IMR-90 (cell line): ENCODE results near the gene RPTOR. TPM values are rescaled to one million over a fixed set of nuclear protein-coding genes. Genes with fewer than 3 reads are reported as not detected.

Source experiments
- ATAC-seq: fragments of 200-7000 bp; cut with Tn5 transposase; 2 replicates; pipeline ENCODE4 v1.9.1; 2020; ENCODE audit warnings: low read depth, mild to moderate bottlenecking, moderate library complexity
- BruUV-seq: library from RNA; stranded (reverse); fragments of 400-500 nt; replicated peaks from 2 replicates; lab custom pipeline; 2021; lab: Mats Ljungman, UMichigan
- CTCF ChIA-PET: fragments of 300-600 bp; formaldehyde crosslinking; extraction: SDS; loops from one replicate; lab custom pipeline; 2021; ENCODE audit warnings: antibody characterized with exemption; lab: Yijun Ruan, JAX
- POLR2A ChIA-PET: fragments of 300-600 bp; sonication (Branson Sonifier 250); formaldehyde crosslinking; loops from one replicate; lab custom pipeline; 2022; ENCODE audit warnings: antibody characterized with exemption; ENCODE audit not compliant: unreplicated experiment; lab: Charles Lee
- DNase-seq: peaks from one replicate; pipeline ENCODE4 v3.0.0; 2013
- H2AFZ ChIP-seq: replicated peaks from 2 replicates; pipeline ENCODE3; 2013; ENCODE audit warnings: low read length, mild to moderate bottlenecking; ENCODE audit not compliant: poor library complexity
- H2AK5ac ChIP-seq: 2 replicates; pipeline ENCODE4 v1.6.1; 2013; ENCODE audit warnings: low read depth, low read length, inconsistent platforms
- H2AK9ac ChIP-seq: replicated peaks from 2 replicates; pipeline ENCODE3; 2013; ENCODE audit warnings: mild to moderate bottlenecking, low read depth, low read length, moderate library complexity; ENCODE audit not compliant: poor library complexity
- H2BK120ac ChIP-seq: 2 replicates; pipeline ENCODE4 v1.6.1; 2013; ENCODE audit warnings: low read depth, low read length, inconsistent platforms
- H2BK15ac ChIP-seq: 3 replicates; pipeline ENCODE4 v1.6.1; 2013; ENCODE audit warnings: low read depth, low read length, inconsistent platforms
- H2BK20ac ChIP-seq: 2 replicates; pipeline ENCODE4 v1.6.1; 2013; ENCODE audit warnings: low read depth, mild to moderate bottlenecking, inconsistent platforms, low read length, moderate library complexity
- H2BK5ac ChIP-seq: 2 replicates; pipeline ENCODE4 v1.6.1; 2013; ENCODE audit warnings: mild to moderate bottlenecking, low read depth, low read length, inconsistent platforms; ENCODE audit not compliant: poor library complexity, severe bottlenecking
- H3K14ac ChIP-seq: replicated peaks from 2 replicates; pipeline ENCODE4 v1.6.1; 2013; ENCODE audit warnings: low read depth, low read length, inconsistent platforms
- H3K18ac ChIP-seq: 2 replicates; pipeline ENCODE4 v1.6.1; 2013; ENCODE audit warnings: low read depth, low read length, control low read depth
- H3K23ac ChIP-seq: 2 replicates; pipeline ENCODE4 v1.6.1; 2013; ENCODE audit warnings: low read depth, low read length, inconsistent platforms
- H3K27ac ChIP-seq: 2 replicates; pipeline ENCODE4 v1.5.1; 2013; ENCODE audit warnings: mild to moderate bottlenecking, control low read depth, low read length; ENCODE audit not compliant: insufficient read depth
- H3K27me3 ChIP-seq: 2 replicates; pipeline ENCODE4 v1.6.1; 2013; ENCODE audit warnings: low read length; ENCODE audit not compliant: control insufficient read depth, insufficient read depth
- H3K36me3 ChIP-seq: 2 replicates; pipeline ENCODE4 v1.6.1; 2013; ENCODE audit warnings: low read length, mixed read lengths; ENCODE audit not compliant: control insufficient read depth, insufficient read depth
- H3K4ac ChIP-seq: 2 replicates; pipeline ENCODE4 v1.6.1; 2013; ENCODE audit warnings: low read depth, low read length, inconsistent platforms
- H3K4me1 ChIP-seq: 2 replicates; pipeline ENCODE4 v1.6.1; 2013; ENCODE audit warnings: low read length, mixed read lengths; ENCODE audit not compliant: control insufficient read depth, insufficient read depth
- H3K4me2 ChIP-seq: 2 replicates; pipeline ENCODE4 v1.6.1; 2013; ENCODE audit warnings: low read depth, mild to moderate bottlenecking, control low read depth, low read length, moderate library complexity
- H3K4me3 ChIP-seq: 2 replicates; pipeline ENCODE4 v1.5.1; 2013; ENCODE audit warnings: low read depth, mild to moderate bottlenecking, control low read depth, low read length, moderate library complexity; ENCODE audit not compliant: insufficient read depth
- H3K56ac ChIP-seq: 2 replicates; pipeline ENCODE4 v1.6.1; 2013; ENCODE audit warnings: low read length, inconsistent platforms; ENCODE audit not compliant: insufficient read depth; ENCODE audit errors: extremely low read depth
- H3K79me1 ChIP-seq, 2 experiments: 2 replicates each; pipeline ENCODE4 v1.6.1; 2013; ENCODE audit warnings: low read length in 2 of 2, inconsistent platforms in 1 of 2, low read depth in 1 of 2
- H3K9ac ChIP-seq: 2 replicates; pipeline ENCODE4 v1.6.1; 2013; ENCODE audit warnings: low read depth, low read length, control low read depth
- H3K9me1 ChIP-seq: 2 replicates; pipeline ENCODE4 v1.6.1; 2013; ENCODE audit warnings: low read length, inconsistent platforms; ENCODE audit not compliant: insufficient read depth
- H3K9me3 ChIP-seq: 2 replicates; pipeline ENCODE4 v1.6.1; 2013; ENCODE audit warnings: low read length; ENCODE audit not compliant: control insufficient read depth, insufficient read depth
- H4K20me1 ChIP-seq: 2 replicates; pipeline ENCODE4 v1.6.1; 2013; ENCODE audit warnings: low read length, inconsistent platforms; ENCODE audit not compliant: insufficient read depth
- H4K5ac ChIP-seq: 2 replicates; pipeline ENCODE4 v1.6.1; 2013; ENCODE audit warnings: mild to moderate bottlenecking, low read depth, low read length, control low read depth
- H4K8ac ChIP-seq, 2 experiments: 2 replicates each; pipeline ENCODE4 v1.6.1; 2013; ENCODE audit warnings: low read depth in 2 of 2, low read length in 2 of 2, control low read depth in 1 of 2, inconsistent platforms in 1 of 2
- H4K91ac ChIP-seq: 2 replicates; pipeline ENCODE4 v1.6.1; 2013; ENCODE audit warnings: low read depth, low read length, inconsistent platforms; ENCODE audit not compliant: insufficient read depth
- BHLHE40 ChIP-seq: fragments of 150-350 bp; IDR thresholded peaks from 2 replicates; pipeline ENCODE4 v1.6.1; 2016; ENCODE audit warnings: mild to moderate bottlenecking, low read depth, low read length
- CEBPB ChIP-seq: IDR thresholded peaks from 2 replicates; pipeline ENCODE4 v1.6.1; 2012; ENCODE audit warnings: low read depth, low read length, improper control_type of control experiment
- CHD1 ChIP-seq: IDR thresholded peaks from 2 replicates; pipeline ENCODE4 v1.6.1; 2012; ENCODE audit warnings: low read depth, low read length, improper control_type of control experiment
- MAFK ChIP-seq: IDR thresholded peaks from 2 replicates; pipeline ENCODE4 v1.6.1; 2012; ENCODE audit warnings: low read depth, low read length, improper control_type of control experiment
- MAZ ChIP-seq: IDR thresholded peaks from 2 replicates; pipeline ENCODE4 v1.6.1; 2012; ENCODE audit warnings: low read depth, mild to moderate bottlenecking, low read length, improper control_type of control experiment, moderate library complexity, borderline replicate concordance
- MXI1 ChIP-seq: IDR thresholded peaks from 2 replicates; pipeline ENCODE4 v1.6.1; 2012; ENCODE audit warnings: low read depth, mild to moderate bottlenecking, low read length, moderate library complexity, borderline replicate concordance
- NFE2L2 ChIP-seq: fragments of 150-350 bp; IDR thresholded peaks from 2 replicates; pipeline ENCODE4 v1.6.1; 2016; ENCODE audit warnings: low read depth, mild to moderate bottlenecking, low read length
- RAD21 ChIP-seq: IDR thresholded peaks from 2 replicates; pipeline ENCODE4 v1.6.1; 2012; ENCODE audit warnings: low read length, improper control_type of control experiment
- RFX5 ChIP-seq: IDR thresholded peaks from 2 replicates; pipeline ENCODE4 v1.8.0; 2012; ENCODE audit warnings: low read depth, mild to moderate bottlenecking, low read length, moderate library complexity
- USF2 ChIP-seq: fragments of 150-350 bp; IDR thresholded peaks from 2 replicates; pipeline ENCODE4 v1.6.1; 2017; ENCODE audit warnings: mild to moderate bottlenecking, antibody characterized with exemption, low read length, low read depth
- WGBS, 2 experiments: methylation state at CpG; one replicate each; pipeline versions ENCODE4 v1.1.5 to v1.1.7; 2013; ENCODE audit warnings: missing lambda C conversion rate in 2 of 2; ENCODE audit not compliant: insufficient read length in 1 of 2; ENCODE audit errors: extremely low coverage in 2 of 2; 5-methylcytosine and 5-hydroxymethylcytosine counted together
- dilution Hi-C: fragments of 300-500 bp; cut with HindIII; formaldehyde crosslinking; loops from one replicate; pipeline ENCODE4 v1.14.3; 2018; ENCODE audit warnings: low sequenced_read_pairs; ENCODE audit not compliant: unreplicated experiment
- in situ Hi-C: fragments of 300-500 bp; cut with MboI; formaldehyde crosslinking; loops from 3 replicates; pipeline ENCODE4 v1.14.3; 2019; ENCODE audit warnings: low sequenced_read_pairs, inconsistent platforms, mixed read lengths
- intact Hi-C: fragments of 100-400 bp; cut with micrococcal nuclease; formaldehyde crosslinking; loops from 2 replicates; pipeline ENCODE4 v1.10.0; 2022
- polyA plus RNA-seq, 3 experiments: library from polyadenylated mRNA; depleted of rRNA; stranded (reverse); fragments of >200 nt; gene quantifications; 2 replicates each; pipeline ENCODE4 v1.2.3, GENCODE V29; 2012; ENCODE audit warnings: low replicate concordance in 1 of 3
- total RNA-seq: library from RNA; depleted of rRNA; stranded (reverse); fragments of >200 nt; gene quantifications from 2 replicates; pipeline ENCODE4 v1.2.3, GENCODE V29; 2012
- TF ChIP-seq, protein P1 (sequence below): conservative IDR thresholded peaks from 2 replicates; pipeline ENCODE4 v1.5.1; 2012; ENCODE audit warnings: mild to moderate bottlenecking, low read depth, low read length, improper control_type of control experiment
- TF ChIP-seq, protein P2 (sequence below): fragments of 150-350 bp; IDR thresholded peaks from 2 replicates; pipeline ENCODE4 v1.6.1; 2016; ENCODE audit warnings: low read depth, mild to moderate bottlenecking, low read length, moderate library complexity, borderline replicate concordance

Gene RPTOR
- total and polyA plus RNA-seq, 2 of the 4 experiments (the other 2 are of a cell fraction), result 10.8 to 14.7 TPM

DNA sequence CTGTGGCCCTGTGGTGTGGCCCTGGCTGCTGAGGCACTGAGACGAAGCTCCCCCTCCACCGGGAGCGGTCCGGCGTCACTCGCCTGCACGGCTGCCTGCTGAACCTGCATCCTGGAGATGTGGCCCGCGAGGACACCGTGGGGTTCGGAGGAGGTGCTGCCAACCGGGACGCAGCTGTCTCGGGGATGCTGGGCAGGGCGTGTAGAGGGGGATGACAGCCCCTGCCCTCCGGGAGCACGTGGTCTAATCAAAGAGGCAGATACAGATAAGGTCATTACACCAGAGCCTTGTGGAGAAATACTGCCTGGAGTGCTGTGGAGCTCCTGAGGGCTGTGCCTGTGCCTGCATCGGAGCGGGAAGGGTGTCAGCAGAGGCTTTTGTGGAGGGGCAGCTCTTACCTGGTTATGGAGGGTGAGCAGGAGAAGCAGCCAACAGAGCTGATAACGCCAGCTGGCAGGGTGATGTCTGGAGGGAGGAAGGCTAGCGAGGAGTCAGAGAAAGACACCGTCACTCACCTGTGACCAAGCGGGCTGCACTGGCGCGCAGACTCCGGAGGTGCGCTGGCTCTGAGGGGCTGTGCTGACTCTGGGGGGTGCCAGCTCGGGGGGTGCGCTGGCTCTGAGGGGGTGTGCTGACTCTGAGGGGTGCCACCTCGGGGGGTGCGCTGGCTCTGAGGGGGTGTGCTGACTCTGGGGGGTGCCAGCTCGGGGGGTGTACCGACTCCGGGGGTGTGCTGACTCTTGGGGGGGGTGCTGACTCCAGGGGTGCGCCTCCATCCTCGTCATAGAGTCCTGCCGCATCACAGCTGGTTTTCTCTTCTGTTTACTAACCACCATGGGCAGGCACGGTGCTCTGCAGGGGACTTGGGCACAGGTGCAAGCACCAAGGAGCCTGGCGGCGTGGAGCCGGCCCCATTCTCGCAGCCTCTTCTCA, 342.3 kb downstream of the RPTOR start:
- CTCF ChIA-PET, result interaction anchor here (0.5 kb wide), 1 partner anchor 94 kb away, joined by 3 read pairs; no protein-coding TSS in a partner anchor
- H3K4ac ChIP-seq, result no peak overlapping the region
- H3K23ac ChIP-seq, result no peak overlapping the region
- H3K9ac ChIP-seq, result no peak overlapping the region
- peak overlapping the region; percentile 9 for H2BK5ac ChIP-seq
- H4K20me1 ChIP-seq, result no peaks in the 10 kb centered on the region
- ATAC-seq (no peak), DNase-seq (no peak)
- in situ Hi-C loops, result no loop called here
- H2AK5ac ChIP-seq, result no peak overlapping the region; the same call in 1 of the 2 replicates
- H4K8ac ChIP-seq, result no peak overlapping the region
- H4K91ac ChIP-seq, result no peak overlapping the region
- POLR2A ChIA-PET, result no interaction called here
- H2BK20ac ChIP-seq, result no peak overlapping the region
- dilution Hi-C loops, result no loop called here
- H3K36me3 ChIP-seq, result peaks cover 44% of the 10 kb centered on the region
- no peak overlapping the region for H2BK120ac ChIP-seq
- H3K9me1 ChIP-seq, result peaks cover 6% of the 10 kb centered on the region; the same call in 1 of the 2 replicates
- WGBS, 2 experiments, result 94% methylated on average over 19 of the region's 42 CpGs; no CpG with 5 or more reads in 1 of the 2 experiments
- H3K27ac ChIP-seq, result no peak overlapping the region
- no peak overlapping the region for H2BK15ac ChIP-seq
- intact Hi-C loops, result no loop called here
- H2AFZ ChIP-seq, result no peak overlapping the region
- TF ChIP-seq USF2 (no peak), MXI1 (no peak), RFX5 (no peak), MAFK (no peak), CEBPB (no peak), BHLHE40 (no peak), CHD1 (no peak), RAD21 (no peak), NFE2L2 (no peak), MAZ (no peak)
- TF ChIP-seq, protein P1, sequence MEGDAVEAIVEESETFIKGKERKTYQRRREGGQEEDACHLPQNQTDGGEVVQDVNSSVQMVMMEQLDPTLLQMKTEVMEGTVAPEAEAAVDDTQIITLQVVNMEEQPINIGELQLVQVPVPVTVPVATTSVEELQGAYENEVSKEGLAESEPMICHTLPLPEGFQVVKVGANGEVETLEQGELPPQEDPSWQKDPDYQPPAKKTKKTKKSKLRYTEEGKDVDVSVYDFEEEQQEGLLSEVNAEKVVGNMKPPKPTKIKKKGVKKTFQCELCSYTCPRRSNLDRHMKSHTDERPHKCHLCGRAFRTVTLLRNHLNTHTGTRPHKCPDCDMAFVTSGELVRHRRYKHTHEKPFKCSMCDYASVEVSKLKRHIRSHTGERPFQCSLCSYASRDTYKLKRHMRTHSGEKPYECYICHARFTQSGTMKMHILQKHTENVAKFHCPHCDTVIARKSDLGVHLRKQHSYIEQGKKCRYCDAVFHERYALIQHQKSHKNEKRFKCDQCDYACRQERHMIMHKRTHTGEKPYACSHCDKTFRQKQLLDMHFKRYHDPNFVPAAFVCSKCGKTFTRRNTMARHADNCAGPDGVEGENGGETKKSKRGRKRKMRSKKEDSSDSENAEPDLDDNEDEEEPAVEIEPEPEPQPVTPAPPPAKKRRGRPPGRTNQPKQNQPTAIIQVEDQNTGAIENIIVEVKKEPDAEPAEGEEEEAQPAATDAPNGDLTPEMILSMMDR, result no peak
- TF ChIP-seq, protein P2, sequence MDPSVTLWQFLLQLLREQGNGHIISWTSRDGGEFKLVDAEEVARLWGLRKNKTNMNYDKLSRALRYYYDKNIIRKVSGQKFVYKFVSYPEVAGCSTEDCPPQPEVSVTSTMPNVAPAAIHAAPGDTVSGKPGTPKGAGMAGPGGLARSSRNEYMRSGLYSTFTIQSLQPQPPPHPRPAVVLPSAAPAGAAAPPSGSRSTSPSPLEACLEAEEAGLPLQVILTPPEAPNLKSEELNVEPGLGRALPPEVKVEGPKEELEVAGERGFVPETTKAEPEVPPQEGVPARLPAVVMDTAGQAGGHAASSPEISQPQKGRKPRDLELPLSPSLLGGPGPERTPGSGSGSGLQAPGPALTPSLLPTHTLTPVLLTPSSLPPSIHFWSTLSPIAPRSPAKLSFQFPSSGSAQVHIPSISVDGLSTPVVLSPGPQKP, result no peak
- no TSS peak for BruUV-seq
- no peaks in the 10 kb centered on the region for H3K9me3 ChIP-seq
- H3K27me3 ChIP-seq, result no peaks in the 10 kb centered on the region
- H3K4me2 ChIP-seq, result no peak overlapping the region
- peaks cover 5 to 23% of the 10 kb centered on the region in 2 experiments; a peak in 3 of 4 replicates for H3K79me1 ChIP-seq
- no peak overlapping the region for H3K18ac ChIP-seq
- no peak overlapping the region for H3K56ac ChIP-seq
- H2AK9ac ChIP-seq, result peak overlapping the region; percentile 30
- H3K14ac ChIP-seq, result no peak overlapping the region
- no peak overlapping the region for H3K4me3 ChIP-seq
- peaks cover 17% of the 10 kb centered on the region for H3K4me1 ChIP-seq
- no peak overlapping the region for H4K5ac ChIP-seq
